Small intestine (tissue), 7 donors: ENCODE results near the gene HPSE2. TPM values are rescaled to one million over a fixed set of nuclear protein-coding genes. Genes with fewer than 3 reads are reported as not detected.

Source experiments
- DNase-seq, 2 donors: peaks; one replicate each; pipeline versions ENCODE4 v3.0.0 to v3.0.0-alpha.2; 2013
- FAIRE-seq: peaks from 2 replicates; lab custom pipeline; 2012; peaks lifted over from hg19 to GRCh38; lab: Jason Lieb, UNC
- H3K27ac ChIP-seq, 3 donors: one replicate each; pipeline ENCODE4 v1.5.1; 2013; ENCODE audit warnings: low read length in 2 of 3, mild to moderate bottlenecking in 2 of 3, control low read depth in 1 of 3, inconsistent platforms in 1 of 3, low read depth in 1 of 3, moderate library complexity in 1 of 3
- H3K27me3 ChIP-seq, 3 donors: one replicate each; pipeline ENCODE4 v1.6.1; 2013; ENCODE audit warnings: low read length in 3 of 3, inconsistent platforms in 1 of 3; ENCODE audit not compliant: control insufficient read depth in 3 of 3, insufficient read depth in 3 of 3
- H3K36me3 ChIP-seq, 3 donors: one replicate each; pipeline ENCODE4 v1.6.1; 2013; ENCODE audit warnings: low read length in 3 of 3, inconsistent platforms in 1 of 3, low read depth in 1 of 3, mild to moderate bottlenecking in 1 of 3, moderate library complexity in 1 of 3; ENCODE audit not compliant: control insufficient read depth in 3 of 3, insufficient read depth in 2 of 3
- H3K4me1 ChIP-seq, 3 donors: one replicate each; pipeline ENCODE4 v1.6.1; 2013; ENCODE audit warnings: low read length in 2 of 3, inconsistent platforms in 1 of 3, low read depth in 1 of 3, mild to moderate bottlenecking in 1 of 3, moderate library complexity in 1 of 3; ENCODE audit not compliant: control insufficient read depth in 3 of 3, insufficient read depth in 2 of 3
- H3K4me3 ChIP-seq, 3 donors: one replicate each; pipeline ENCODE4 v1.5.1; 2013; ENCODE audit warnings: low read length in 3 of 3, control low read depth in 1 of 3, inconsistent platforms in 1 of 3, low read depth in 1 of 3, mild to moderate bottlenecking in 1 of 3, moderate library complexity in 1 of 3
- H3K9me3 ChIP-seq, 2 donors: one replicate each; pipeline ENCODE4 v1.6.1; 2013; ENCODE audit warnings: low read depth in 1 of 2, low read length in 1 of 2; ENCODE audit not compliant: control insufficient read depth in 2 of 2, insufficient read depth in 1 of 2
- WGBS, 3 donors: extraction: QIAGEN DNeasy Blood & Tissue Kit; methylation state at CpG; one replicate each; pipeline ENCODE4 v1.1.7; 2013; 5-methylcytosine and 5-hydroxymethylcytosine counted together
- polyA plus RNA-seq, 4 donors: library from polyadenylated mRNA; stranded (reverse) in 3 of 4; unstranded in 1 of 4; fragments of 200-250 nt in 3 of 4; fragments of 120-200 nt in 1 of 4; gene quantifications; one replicate each; pipeline versions ENCODE4 v1.2.1 to v1.2.3, GENCODE V29; 2013
- donor health status: healthy with polysubstance abuse.
- donor health status: control.
- donor health status: control.
- donor health status: Bipolar disorder and iron deficiency.
- donor health status: healthy.

The HPSE2 gene
- polyA plus RNA-seq, 4 donors, result 0.22 to 9.4 (median 1.2) TPM

DNA sequence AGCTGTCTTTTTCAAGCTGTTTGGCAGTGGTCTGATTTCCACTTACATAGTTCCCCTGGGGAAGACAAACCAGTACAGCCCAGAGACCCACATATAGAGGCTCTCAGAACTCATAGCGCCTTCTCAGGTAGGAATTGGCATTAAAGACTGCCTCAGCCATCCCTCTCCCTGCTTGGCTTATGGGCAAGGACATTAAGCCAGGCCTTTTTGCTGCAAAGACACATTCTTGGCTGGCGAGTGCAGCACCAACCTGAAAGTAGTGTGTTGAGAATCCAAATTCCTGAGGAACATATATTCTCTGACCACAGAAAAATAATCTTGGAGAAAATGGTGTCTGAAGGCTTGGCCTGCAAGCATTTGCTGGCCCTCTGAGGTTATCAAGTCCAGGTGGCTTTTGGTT lies 749.7 kb downstream of the HPSE2 start:
- FAIRE-seq, result no peak
- WGBS, 3 donors, result 61 to 82% (median 70%) methylated on average over 2 of the region's 2 CpGs
- Histone ChIP-seq H3K27me3 (no peaks in the 10 kb centered on the region), H3K4me3 (no peak overlapping the region), H3K36me3 (no peaks in the 10 kb centered on the region), H3K27ac (no peak overlapping the region), H3K4me1 (no peaks in the 10 kb centered on the region), H3K9me3 (no peaks in the 10 kb centered on the region)
- no peak for DNase-seq

- no peaks in the 10 kb centered on the region for H3K27me3 ChIP-seq
- H3K9me3 ChIP-seq, result no peaks in the 10 kb centered on the region
- H3K36me3 ChIP-seq, result no peaks in the 10 kb centered on the region
- H3K4me3 ChIP-seq, result no peak overlapping the region
- H3K4me1 ChIP-seq, result no peaks in the 10 kb centered on the region
- DNase-seq (no peak), FAIRE-seq (no peak)
- H3K27ac ChIP-seq, result no peak overlapping the region
Observed at GRCh38 chr10:98483658-98484057, 752.0 kb downstream of the HPSE2 start.

DNA sequence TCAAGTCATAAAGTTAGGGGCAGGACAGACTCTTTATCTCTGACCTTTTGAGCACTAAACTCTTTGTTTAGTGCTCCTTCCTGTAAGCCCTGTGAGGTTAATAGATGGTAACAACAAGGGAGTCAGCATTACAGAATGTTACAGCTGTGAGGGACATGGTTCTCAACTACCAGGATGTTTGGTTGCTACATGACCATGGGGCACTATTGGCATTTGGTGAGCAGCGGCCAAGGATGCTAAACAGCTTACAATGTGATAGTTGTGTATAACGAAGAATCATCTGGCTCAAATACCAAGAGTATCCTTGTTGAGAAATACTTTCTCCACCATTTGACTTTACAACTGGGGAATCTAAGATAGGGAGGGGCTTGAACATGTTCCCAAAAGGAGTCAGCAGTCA lies 753.6 kb downstream of the HPSE2 start:
- no peaks in the 10 kb centered on the region for H3K4me1 ChIP-seq
- DNase-seq (no peak), FAIRE-seq (no peak)
- H3K27ac ChIP-seq, result no peak overlapping the region
- WGBS, 3 donors, result 89 to 91% (median 90%) methylated on average over 2 of the region's 2 CpGs
- no peaks in the 10 kb centered on the region for H3K36me3 ChIP-seq
- H3K4me3 ChIP-seq, result no peak overlapping the region
- H3K27me3 ChIP-seq, result no peaks in the 10 kb centered on the region
- no peaks in the 10 kb centered on the region for H3K9me3 ChIP-seq

- DNase-seq (no peak), FAIRE-seq (no peak)
- WGBS, 3 donors, result 76 to 81% (median 77%) methylated on average over 5 of the region's 5 CpGs
- Histone ChIP-seq H3K4me1 (no peaks in the 10 kb centered on the region), H3K27me3 (no peaks in the 10 kb centered on the region), H3K4me3 (no peak overlapping the region), H3K36me3 (no peaks in the 10 kb centered on the region), H3K9me3 (no peaks in the 10 kb centered on the region), H3K27ac (no peak overlapping the region)
Observed at GRCh38 chr10:98481404-98481945, 754.2 kb downstream of the HPSE2 start.

DNA sequence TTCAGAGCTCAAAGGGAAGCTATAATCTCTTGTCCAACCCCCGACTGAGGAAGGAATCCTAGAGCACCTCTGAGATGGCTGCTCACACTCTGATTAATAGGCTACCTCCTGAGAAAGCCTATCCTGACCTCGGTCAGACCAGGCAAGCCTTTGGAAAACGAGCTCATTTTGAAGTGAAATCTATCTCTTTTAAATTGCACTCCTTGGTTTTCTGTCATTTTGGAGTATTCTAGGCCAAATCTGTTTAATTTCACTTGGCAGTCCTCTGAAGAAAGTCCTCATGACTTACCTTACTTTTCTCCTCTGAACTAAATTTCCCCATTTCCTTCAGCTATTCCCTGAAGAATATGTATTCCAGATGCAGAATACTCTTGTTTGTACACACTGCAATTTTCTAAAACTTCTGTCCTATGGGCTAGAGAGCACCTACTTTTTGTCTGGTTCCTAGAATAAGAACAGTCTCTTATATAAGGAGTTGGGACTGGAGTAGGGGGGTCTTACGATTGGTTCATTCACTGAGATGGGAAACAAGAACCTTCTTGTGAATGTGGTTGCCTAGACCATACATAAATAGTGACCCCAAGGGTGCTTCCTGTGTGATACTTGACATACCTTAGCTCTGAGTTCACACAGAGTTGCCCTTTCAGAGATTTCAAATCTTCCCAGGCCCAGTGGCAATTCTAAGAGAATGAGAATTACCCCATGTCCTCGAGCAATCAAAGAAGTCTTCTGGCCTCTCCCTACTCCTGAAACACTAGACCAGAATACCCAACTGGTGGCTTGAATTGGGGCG lies 757.0 kb downstream of the HPSE2 start:
- DNase-seq (no peak), FAIRE-seq (no peak)
- Histone ChIP-seq H3K36me3 (no peaks in the 10 kb centered on the region), H3K4me3 (no peak overlapping the region), H3K4me1 (no peaks in the 10 kb centered on the region), H3K27ac (no peak overlapping the region), H3K9me3 (no peaks in the 10 kb centered on the region), H3K27me3 (no peaks in the 10 kb centered on the region)
- WGBS, 3 donors, result 60 to 71% (median 61%) methylated on average over 6 of the region's 6 CpGs

DNA sequence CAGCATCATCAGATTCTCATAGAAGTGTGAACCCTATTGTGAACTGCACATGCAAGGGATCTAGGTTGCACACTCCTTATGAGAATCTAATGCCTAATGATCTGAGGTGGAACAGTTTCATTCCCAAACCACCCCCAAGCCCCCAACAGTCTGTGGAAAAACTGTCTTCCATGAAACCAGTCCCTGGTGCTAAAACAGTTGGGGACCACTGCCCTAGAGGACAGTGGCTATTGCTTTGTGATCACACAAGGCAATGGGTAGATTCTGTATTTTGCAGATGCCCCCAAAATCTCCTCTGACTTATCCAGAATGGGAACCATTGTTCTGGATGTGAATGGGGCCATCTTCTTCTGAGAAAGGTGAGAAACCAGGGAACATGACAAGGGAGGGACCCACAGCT lies 757.8 kb downstream of the HPSE2 start:
- H3K27me3 ChIP-seq, result no peaks in the 10 kb centered on the region
- H3K4me1 ChIP-seq, result no peaks in the 10 kb centered on the region
- no peaks in the 10 kb centered on the region for H3K36me3 ChIP-seq
- no peak overlapping the region for H3K4me3 ChIP-seq
- FAIRE-seq (no peak), DNase-seq (no peak)
- no peaks in the 10 kb centered on the region for H3K9me3 ChIP-seq
- H3K27ac ChIP-seq, result no peak overlapping the region

DNA sequence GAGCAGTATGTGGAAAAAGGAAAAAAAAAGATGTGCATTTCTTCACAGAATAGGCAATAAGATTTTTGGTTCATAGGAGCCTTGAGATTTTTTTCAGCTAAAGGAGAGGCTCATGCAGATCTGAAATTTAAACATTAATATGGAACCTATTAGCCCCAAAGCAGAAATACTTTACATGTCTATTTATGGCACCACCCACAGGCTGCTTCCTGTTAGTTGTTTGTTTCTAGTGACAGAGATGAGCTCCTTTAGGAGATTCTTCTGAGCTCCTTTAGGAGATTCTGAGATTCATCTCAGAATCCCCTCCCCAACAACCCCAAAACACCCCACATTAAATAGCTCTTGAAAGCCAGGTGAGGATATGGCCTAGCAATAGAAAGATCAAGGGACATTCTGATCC lies 761.0 kb downstream of the HPSE2 start:
- Histone ChIP-seq H3K27ac (no peak overlapping the region), H3K9me3 (no peaks in the 10 kb centered on the region), H3K36me3 (no peaks in the 10 kb centered on the region), H3K27me3 (peaks cover 0 to 6% (median 0%) of the 10 kb centered on the region in 3 donors), H3K4me1 (no peaks in the 10 kb centered on the region), H3K4me3 (no peak overlapping the region)
- FAIRE-seq (no peak), DNase-seq (no peak)

GRCh38 chr10:98472196-98472595 lies 763.5 kb downstream of the HPSE2 start:
- FAIRE-seq (no peak), DNase-seq (no peak)
- H3K4me1 ChIP-seq, result peaks cover 0 to 4% (median 3%) of the 10 kb centered on the region in 3 donors
- H3K27ac ChIP-seq, result no peak overlapping the region
- H3K9me3 ChIP-seq, result no peaks in the 10 kb centered on the region
- peaks cover 0 to 6% (median 0%) of the 10 kb centered on the region in 3 donors for H3K27me3 ChIP-seq
- no peaks in the 10 kb centered on the region for H3K36me3 ChIP-seq
- WGBS, 3 donors, result 64 to 77% (median 75%) methylated on average over 4 of the region's 4 CpGs
- H3K4me3 ChIP-seq, result no peak overlapping the region

- 72 to 81% (median 76%) methylated on average over 5 of the region's 5 CpGs for WGBS, 3 donors
- Histone ChIP-seq H3K4me3 (no peak overlapping the region), H3K36me3 (no peaks in the 10 kb centered on the region), H3K9me3 (no peaks in the 10 kb centered on the region), H3K27me3 (peaks cover 0 to 6% (median 0%) of the 10 kb centered on the region in 3 donors), H3K4me1 (peaks cover 0 to 4% (median 3%) of the 10 kb centered on the region in 3 donors), H3K27ac (no peak overlapping the region)
- FAIRE-seq (no peak), DNase-seq (no peak)
Observed at GRCh38 chr10:98470850-98471249, 764.8 kb downstream of the HPSE2 start.
